Epithelial cell of proximal tubule (primary cell): ENCODE measurements around the gene SEPTIN1. TPM values are rescaled to one million over a fixed set of nuclear protein-coding genes. Genes with fewer than 3 reads are reported as not detected.
"Not testable (repeated sequence)": the region's sequence is repeated elsewhere in the genome, so short reads cannot be mapped to it uniquely, and the experiment has no call there.

Experiments
- DNase-seq: peaks from one replicate; pipeline ENCODE4 v3.0.0-alpha.2; 2011; ENCODE audit warnings: low read depth
- H3K4me3 ChIP-seq: 2 replicates; pipeline ENCODE4 v1.5.1; 2011; ENCODE audit warnings: low read depth, mild to moderate bottlenecking, low read length
- total RNA-seq: library from RNA; depleted of rRNA; stranded (reverse); fragments of >200 nt; gene quantifications from 2 replicates; pipeline ENCODE4 v1.2.3, GENCODE V29; 2015
- TF ChIP-seq, protein P1 (sequence below): conservative IDR thresholded peaks from 2 replicates; pipeline ENCODE4 v1.5.1; 2012; ENCODE audit warnings: low read depth, mild to moderate bottlenecking, low read length

SEPTIN1 gene
- total RNA-seq, 1 donor from 2014 or later = 0.23 TPM

DNA sequence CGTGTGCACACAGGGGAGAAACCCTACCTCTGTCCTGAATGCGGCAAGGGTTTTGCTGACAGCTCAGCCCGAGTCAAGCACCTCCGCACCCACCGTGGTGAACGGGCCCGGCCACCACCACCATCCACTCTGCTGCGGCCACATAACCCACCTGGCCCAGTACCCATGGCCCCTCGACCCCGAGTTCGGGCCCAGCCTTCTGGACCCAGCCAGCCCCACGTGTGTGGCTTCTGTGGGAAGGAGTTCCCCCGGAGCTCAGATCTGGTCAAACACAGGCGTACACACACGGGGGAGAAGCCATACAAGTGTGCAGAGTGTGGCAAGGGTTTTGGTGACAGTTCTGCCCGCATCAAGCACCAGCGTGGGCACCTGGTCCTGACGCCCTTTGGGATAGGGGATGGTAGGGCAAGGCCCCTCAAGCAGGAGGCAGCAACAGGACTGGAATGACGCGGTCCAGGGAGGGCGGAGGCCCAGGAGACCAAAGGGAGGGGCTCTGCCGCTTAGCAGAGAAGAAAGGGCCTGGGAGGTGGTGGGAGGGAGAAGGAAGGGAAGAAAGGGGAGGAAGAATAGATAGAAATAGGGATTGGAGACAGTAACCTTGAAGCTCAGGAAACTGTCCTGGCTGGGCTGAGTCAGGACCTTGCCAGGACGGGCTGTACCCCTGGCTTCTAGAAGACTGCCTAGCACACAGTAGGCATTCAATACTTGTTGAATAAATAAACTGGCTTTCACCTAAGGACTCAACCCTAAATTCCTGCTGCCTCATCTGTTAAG lies 16.5 kb upstream of the SEPTIN1 start:
- no peak for DNase-seq
- H3K4me3 ChIP-seq = no peak overlapping the region
- TF ChIP-seq, protein P1, sequence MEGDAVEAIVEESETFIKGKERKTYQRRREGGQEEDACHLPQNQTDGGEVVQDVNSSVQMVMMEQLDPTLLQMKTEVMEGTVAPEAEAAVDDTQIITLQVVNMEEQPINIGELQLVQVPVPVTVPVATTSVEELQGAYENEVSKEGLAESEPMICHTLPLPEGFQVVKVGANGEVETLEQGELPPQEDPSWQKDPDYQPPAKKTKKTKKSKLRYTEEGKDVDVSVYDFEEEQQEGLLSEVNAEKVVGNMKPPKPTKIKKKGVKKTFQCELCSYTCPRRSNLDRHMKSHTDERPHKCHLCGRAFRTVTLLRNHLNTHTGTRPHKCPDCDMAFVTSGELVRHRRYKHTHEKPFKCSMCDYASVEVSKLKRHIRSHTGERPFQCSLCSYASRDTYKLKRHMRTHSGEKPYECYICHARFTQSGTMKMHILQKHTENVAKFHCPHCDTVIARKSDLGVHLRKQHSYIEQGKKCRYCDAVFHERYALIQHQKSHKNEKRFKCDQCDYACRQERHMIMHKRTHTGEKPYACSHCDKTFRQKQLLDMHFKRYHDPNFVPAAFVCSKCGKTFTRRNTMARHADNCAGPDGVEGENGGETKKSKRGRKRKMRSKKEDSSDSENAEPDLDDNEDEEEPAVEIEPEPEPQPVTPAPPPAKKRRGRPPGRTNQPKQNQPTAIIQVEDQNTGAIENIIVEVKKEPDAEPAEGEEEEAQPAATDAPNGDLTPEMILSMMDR = no peak

DNA sequence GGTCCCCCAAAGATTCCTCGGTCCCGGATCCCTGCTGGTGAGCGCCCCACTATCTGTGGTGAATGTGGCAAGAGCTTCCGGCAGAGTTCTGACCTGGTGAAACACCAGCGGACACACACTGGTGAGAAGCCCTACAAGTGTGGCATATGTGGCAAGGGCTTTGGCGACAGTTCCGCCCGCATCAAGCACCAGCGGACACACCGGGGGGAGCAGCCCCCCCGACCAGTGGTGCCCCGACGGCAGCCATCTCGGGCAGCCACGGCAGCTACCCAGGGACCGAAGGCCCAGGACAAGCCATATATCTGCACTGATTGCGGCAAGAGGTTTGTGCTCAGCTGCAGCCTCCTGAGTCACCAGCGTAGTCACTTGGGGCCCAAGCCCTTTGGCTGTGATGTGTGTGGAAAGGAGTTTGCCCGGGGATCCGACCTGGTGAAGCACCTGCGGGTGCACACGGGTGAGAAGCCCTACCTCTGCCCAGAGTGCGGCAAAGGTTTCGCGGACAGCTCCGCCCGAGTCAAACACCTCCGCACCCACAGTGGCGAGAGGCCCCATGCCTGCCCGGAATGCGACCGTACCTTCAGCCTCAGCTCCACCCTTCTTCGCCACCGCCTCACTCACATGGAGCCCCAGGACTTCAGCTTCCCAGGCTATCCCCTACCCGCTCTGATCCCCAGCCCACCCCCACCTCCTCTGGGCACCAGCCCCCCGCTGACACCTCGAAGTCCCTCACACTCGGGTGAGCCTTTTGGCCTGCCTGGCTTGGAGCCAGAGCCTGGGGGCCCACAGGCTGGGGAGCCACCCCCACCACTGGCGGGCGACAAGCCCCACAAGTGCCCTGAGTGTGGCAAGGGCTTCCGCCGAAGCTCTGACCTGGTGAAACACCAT lies 15.7 kb upstream of the SEPTIN1 start:
- TF ChIP-seq, protein P1 = no peak
- no peak overlapping the region for H3K4me3 ChIP-seq
- DNase-seq = no peak

DNA sequence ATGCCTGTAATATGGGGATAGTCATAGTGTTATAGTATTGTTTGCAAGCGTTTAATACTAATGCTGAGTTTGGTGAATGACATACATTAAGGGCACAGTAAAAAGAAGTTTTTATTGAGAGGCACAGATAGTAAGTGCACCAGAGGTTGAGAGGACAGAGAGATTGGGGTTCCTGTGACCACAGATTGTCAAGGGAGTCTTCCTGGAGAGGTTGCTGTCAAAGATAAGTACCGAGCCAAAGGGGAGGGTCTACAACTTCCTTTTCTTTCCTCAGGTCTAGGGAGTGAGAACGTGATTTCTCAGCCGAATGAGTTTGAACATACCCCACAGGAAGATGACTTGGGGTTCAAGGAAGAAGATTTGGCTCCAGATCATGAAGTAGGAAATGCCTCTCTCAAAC lies 14.7 kb upstream of the SEPTIN1 start:
- TF ChIP-seq, protein P1 = no peak
- H3K4me3 ChIP-seq = no peak overlapping the region

DNA sequence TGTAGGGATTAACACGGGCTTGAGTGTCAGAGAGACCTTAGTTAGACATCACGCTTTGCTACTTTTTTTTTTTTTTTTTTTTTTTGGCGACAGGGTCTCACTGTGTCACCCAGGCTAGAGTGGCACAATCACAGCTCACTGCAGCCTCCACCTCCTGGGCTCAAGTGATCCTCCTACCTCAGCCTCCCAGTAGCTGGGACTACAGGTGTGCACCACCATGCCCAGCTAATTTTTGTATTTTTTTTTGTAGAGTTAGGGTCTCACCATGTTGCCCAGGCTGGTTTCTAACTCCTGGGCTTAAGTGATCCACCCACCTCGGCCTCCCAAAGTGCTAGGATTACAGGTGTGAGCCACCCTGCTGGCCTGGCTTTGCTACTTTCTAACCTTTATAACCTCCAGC lies 14.3 kb upstream of the SEPTIN1 start:
- H3K4me3 ChIP-seq = peak overlapping the region; percentile 90
- DNase-seq = not testable (repeated sequence)

More for the DNA sequence above, 14.7 kb upstream of the SEPTIN1 start:
- no peak for DNase-seq

DNA sequence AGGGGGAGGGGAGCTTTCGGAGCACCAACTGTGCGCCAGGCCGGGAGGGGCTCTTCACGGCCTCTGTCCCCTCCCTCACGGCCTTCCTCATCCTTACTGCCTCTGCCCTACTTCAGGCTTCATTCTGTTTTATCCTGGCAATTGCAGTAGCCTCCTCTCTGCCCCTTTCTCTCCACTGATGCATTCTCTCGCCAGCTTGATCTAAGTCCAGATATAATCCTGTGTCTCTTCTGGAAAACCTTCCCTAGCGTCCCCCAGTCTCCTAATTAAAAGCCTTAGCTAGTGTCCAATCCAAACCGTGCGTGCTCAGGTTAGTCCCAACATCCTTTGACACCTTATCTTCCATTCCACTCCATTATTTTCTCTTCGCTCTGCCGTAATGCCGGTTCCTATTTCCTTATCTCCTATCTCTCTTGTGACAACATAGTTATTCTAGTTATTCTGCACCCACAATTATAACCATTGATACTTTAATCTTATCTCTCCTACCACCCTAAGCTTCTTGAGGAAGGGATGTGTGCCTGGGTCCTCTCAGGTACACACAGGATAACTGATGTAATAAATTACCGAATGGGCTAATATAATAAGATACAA lies 13.7 kb upstream of the SEPTIN1 start:
- peak overlapping the region; percentile 90 for H3K4me3 ChIP-seq
- TF ChIP-seq, protein P1 = no peak
- no peak for DNase-seq

DNA sequence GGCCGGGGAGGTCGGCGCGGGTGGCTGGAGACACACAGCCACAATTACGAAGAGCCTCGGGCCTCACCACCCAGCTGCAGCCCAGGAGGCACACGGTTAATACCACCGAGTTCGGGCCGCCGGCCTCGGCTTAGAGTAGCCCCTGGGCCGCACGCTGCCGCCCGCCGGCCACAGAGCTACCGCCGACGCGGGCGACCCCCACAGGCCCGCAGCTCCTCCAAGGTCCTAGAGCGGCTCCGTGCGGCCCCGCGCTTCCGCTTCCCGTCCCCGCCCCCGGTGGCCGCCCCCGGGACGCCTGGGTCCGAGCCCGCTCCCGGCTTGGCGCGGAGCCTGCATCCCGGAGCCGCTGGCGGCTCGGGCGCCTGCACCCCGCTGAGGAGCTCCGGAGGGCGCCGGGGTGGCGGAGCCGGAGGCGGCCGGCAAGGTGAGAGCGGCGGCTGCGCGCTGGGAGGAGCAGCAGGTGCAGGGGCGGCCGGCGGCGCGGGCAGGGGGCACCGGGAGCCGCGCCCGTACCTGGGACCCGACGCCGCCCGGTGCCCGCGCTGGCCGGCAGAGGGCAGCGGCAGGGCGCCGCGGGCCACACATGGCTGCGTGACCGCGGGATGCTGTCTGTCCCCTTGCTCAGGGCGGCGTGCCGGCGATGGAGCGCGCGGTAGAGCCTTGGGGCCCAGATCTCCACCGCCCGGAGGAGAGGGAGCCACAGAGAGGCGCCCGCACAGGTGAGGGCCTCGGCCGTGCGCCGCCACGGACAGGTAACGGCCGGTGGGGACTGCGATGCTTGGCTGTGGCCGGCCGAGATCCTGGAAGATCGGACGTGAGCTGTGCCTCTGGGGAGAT lies 13.0 kb upstream of the SEPTIN1 start, which contains the start of gene ZNF48:
Gene ZNF48, plus strand, starts transcription at position 266 of the 837 bp plus-strand sequence. Its CDS starts 375 bp downstream, at position 641.
- no peak for DNase-seq
- TF ChIP-seq, protein P1 = peak; percentile 32
- peak within 1 kb of the TSS; percentile 90 for H3K4me3 ChIP-seq
